Suprapubic skin (tissue), 3 donors: ENCODE results near the gene TMEM116.

Experiments
- POLR2A ChIP-seq, 2 donors: fragments of 450-650 bp; IDR thresholded peaks; one replicate each; pipeline ENCODE4 v1.6.1; 2017; ENCODE audit warnings: antibody characterized with exemption in 2 of 2, mild to moderate bottlenecking in 2 of 2, moderate library complexity in 2 of 2
- TF ChIP-seq, protein P1 (sequence below), 2 donors: fragments of 200-600 bp in 1 of 2; fragments of 450-650 bp in 1 of 2; sonication (generic) in 1 of 2; IDR thresholded peaks; one replicate each; pipeline ENCODE4 v1.5.1; 2016 to 2019; ENCODE audit warnings: antibody characterized with exemption in 2 of 2, mild to moderate bottlenecking in 1 of 2, moderate library complexity in 1 of 2

DNA sequence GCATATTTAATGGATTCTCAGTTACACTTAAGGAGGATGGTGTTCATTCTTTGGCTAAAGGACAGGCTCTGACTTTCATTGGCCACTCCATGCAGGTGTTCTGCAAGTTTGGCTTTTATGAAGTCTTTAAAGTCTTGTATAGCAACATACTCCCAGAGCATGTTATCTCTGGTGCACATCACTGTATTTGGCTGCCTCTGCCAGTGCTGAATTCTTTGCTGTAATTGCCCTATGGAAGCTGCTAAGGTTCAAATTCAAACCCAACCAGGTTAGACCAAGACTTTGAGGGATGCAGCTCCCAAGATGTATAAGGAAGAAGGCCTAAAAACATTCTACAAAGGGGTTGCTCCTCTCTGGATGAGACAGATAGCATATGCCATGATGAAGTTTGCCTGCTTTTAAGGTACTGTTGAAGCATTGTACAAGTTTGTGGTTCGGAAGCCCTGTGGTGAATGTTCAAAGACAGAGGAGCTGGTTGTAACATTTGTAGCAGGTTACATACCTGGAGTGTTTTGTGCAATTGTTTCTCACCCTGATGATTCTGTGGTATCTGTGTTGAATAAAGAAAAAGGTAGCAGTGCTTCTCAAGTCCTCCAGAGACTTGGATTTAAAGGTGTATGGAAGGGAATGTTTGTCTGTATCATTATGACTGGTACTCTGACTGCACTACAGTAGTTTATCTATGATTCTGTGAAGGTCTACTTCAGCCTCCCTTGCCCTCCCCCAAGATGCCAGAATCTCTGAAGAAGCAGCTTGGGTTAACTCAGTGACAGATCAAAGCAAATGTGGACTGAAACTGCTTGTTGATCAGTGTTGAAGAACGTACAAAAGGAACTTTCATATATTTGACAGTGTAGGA lies 19.4 kb downstream of the TMEM116 start:
- TF ChIP-seq, protein P1, sequence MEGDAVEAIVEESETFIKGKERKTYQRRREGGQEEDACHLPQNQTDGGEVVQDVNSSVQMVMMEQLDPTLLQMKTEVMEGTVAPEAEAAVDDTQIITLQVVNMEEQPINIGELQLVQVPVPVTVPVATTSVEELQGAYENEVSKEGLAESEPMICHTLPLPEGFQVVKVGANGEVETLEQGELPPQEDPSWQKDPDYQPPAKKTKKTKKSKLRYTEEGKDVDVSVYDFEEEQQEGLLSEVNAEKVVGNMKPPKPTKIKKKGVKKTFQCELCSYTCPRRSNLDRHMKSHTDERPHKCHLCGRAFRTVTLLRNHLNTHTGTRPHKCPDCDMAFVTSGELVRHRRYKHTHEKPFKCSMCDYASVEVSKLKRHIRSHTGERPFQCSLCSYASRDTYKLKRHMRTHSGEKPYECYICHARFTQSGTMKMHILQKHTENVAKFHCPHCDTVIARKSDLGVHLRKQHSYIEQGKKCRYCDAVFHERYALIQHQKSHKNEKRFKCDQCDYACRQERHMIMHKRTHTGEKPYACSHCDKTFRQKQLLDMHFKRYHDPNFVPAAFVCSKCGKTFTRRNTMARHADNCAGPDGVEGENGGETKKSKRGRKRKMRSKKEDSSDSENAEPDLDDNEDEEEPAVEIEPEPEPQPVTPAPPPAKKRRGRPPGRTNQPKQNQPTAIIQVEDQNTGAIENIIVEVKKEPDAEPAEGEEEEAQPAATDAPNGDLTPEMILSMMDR (IDR thresholded peaks at IDR 0.05), result no peak
- no peak for TF ChIP-seq POLR2A (IDR thresholded peaks at IDR 0.05)
